Testis (tissue), 2 donors: ENCODE results near the gene CIITA.

ENCODE experiments used
- CTCF ChIP-seq, 3 experiments: fragments of 450-650 bp in 2 of 3; fragments of 200-600 bp in 1 of 3; sonication (generic) in 1 of 3; IDR thresholded peaks; one replicate each; pipeline ENCODE4 v1.5.1; 2016 to 2019; ENCODE audit warnings: antibody characterized with exemption in 3 of 3, mild to moderate bottlenecking in 2 of 3, moderate library complexity in 1 of 3
- POLR2A ChIP-seq: fragments of 450-650 bp; IDR thresholded peaks from one replicate; pipeline ENCODE4 v1.6.1; 2017; ENCODE audit warnings: antibody characterized with exemption, mild to moderate bottlenecking, moderate library complexity

- no peak for TF ChIP-seq CTCF (IDR thresholded peaks at IDR 0.05)
- TF ChIP-seq POLR2A: no peak
Observed at GRCh38 chr16:10921536-10922327, 44.7 kb downstream of the CIITA start.
